ENCODE data around the gene DHRS7B. TPM values are rescaled to one million over a fixed set of nuclear protein-coding genes. Genes with fewer than 3 reads are reported as not detected.

DHRS7B gene
- total and polyA plus RNA-seq, 2 of the 13 experiments (the other 11 are each of a cell fraction or from before 2014, with no cell fraction given), result 20.0 to 35.8 TPM

DNA sequence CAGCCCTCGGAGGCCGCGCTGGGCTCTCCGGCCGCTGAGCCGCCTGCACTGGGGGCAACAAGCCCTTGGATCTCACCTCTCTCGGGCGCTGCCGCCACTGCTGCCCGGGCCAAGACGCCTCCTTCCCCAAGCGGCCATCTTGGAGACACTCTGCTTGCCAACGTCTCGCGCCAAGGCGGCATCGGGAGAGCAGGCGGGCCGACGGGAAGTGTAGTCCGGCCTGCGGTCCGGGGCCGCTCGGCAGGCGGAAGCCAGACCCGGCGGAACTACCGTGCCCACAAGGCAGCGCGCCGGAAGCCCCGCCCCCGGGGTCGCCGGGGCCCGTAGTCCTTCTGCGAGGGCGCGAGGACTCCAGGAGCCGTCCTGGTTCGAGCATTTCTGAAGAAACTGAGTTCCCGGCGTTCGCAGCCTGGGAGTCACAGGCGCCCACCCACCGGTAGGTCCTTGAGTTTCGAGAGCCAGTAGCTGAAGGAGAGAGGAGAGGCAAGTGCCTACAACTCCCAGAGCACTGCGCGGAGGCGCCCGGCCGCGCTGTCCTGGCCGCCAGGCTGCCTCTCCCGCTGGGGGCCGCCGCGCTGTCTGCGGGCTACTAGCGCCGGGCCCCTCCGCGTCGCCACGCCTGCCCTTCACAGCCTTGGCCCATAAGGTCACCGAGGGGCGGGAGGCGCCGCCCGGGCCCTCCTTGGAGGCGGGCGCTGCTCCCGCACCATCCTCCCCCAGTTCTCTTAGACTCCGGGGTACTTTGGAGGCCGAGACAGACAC is 87.4 kb downstream of the DHRS7B start, which contains the start of gene TMEM11 (continued):
- TF ChIP-seq ZHX1 (CRISPR knock-in tag; IDR thresholded peaks at IDR 0.05; ENCODE audit: low read depth), result no peak
- TF ChIP-seq WIZ (CRISPR knock-in tag; IDR thresholded peaks at IDR 0.05), result 0 out of 2 replicates have a peak, but pooled peaks have one; percentile 31
- TF ChIP-seq RELA (CRISPR knock-in tag; IDR thresholded peaks at IDR 0.05), result no peak
- no peak for TF ChIP-seq CREB3 (CRISPR knock-in tag; IDR thresholded peaks at IDR 0.05)
- TF ChIP-seq PREB (CRISPR knock-in tag; IDR thresholded peaks at IDR 0.05), result no peak
- no peak for TF ChIP-seq ZNF20 (CRISPR knock-in tag; IDR thresholded peaks at IDR 0.05)
- TF ChIP-seq, protein P1, sequence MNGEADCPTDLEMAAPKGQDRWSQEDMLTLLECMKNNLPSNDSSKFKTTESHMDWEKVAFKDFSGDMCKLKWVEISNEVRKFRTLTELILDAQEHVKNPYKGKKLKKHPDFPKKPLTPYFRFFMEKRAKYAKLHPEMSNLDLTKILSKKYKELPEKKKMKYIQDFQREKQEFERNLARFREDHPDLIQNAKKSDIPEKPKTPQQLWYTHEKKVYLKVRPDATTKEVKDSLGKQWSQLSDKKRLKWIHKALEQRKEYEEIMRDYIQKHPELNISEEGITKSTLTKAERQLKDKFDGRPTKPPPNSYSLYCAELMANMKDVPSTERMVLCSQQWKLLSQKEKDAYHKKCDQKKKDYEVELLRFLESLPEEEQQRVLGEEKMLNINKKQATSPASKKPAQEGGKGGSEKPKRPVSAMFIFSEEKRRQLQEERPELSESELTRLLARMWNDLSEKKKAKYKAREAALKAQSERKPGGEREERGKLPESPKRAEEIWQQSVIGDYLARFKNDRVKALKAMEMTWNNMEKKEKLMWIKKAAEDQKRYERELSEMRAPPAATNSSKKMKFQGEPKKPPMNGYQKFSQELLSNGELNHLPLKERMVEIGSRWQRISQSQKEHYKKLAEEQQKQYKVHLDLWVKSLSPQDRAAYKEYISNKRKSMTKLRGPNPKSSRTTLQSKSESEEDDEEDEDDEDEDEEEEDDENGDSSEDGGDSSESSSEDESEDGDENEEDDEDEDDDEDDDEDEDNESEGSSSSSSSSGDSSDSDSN (CRISPR knock-in tag; IDR thresholded peaks at IDR 0.05), result peak; percentile 61; the same call in 1 of the 2 replicates
- no peak for TF ChIP-seq ZNF619 (CRISPR knock-in tag; IDR thresholded peaks at IDR 0.05)
- peak; percentile 34; the same call in 1 of the 2 replicates for TF ChIP-seq TMF1 (CRISPR knock-in tag; IDR thresholded peaks at IDR 0.05; ENCODE audit: low read depth)
- TF ChIP-seq YEATS2 (CRISPR knock-in tag; IDR thresholded peaks at IDR 0.05; ENCODE audit: borderline replicate concordance), result peak; percentile 56
- peak; percentile 83 for TF ChIP-seq ZNF781 (CRISPR knock-in tag; IDR thresholded peaks at IDR 0.05; ENCODE audit: borderline replicate concordance, not compliant biosample characterization)
- no peak for TF ChIP-seq FOXO4 (CRISPR knock-in tag; conservative IDR thresholded peaks at IDR 0.05)
- 0 out of 2 replicates have a peak, but pooled peaks have one; percentile 56 for TF ChIP-seq NFIB (CRISPR knock-in tag; IDR thresholded peaks at IDR 0.05; ENCODE audit: borderline replicate concordance)
- TF ChIP-seq ZNF776 (CRISPR knock-in tag; IDR thresholded peaks at IDR 0.05), result no peak
- TF ChIP-seq ZMYM3 (CRISPR knock-in tag; IDR thresholded peaks at IDR 0.05), result no peak
- TF ChIP-seq PTBP1 (IDR thresholded peaks at IDR 0.05; ENCODE audit: low read depth, low read length, poor library complexity, severe bottlenecking), result no peak
- TF ChIP-seq NRL (CRISPR knock-in tag; IDR thresholded peaks at IDR 0.05; ENCODE audit: borderline replicate concordance), result no peak
- TF ChIP-seq ZNF549 (CRISPR knock-in tag; IDR thresholded peaks at IDR 0.05), result no peak
- no peak for TF ChIP-seq MZF1 (CRISPR knock-in tag; IDR thresholded peaks at IDR 0.05; ENCODE audit: borderline replicate concordance)
- no peak for TF ChIP-seq ZNF775 (CRISPR knock-in tag; IDR thresholded peaks at IDR 0.05; ENCODE audit: borderline replicate concordance)
